HG03135 (cell line): ENCODE data around the gene TXLNA.
"Not testable (repeated sequence)": the region's sequence is repeated elsewhere in the genome, so short reads cannot be mapped to it uniquely, and the experiment has no call there.

ENCODE experiments used
- ATAC-seq: cut with Tn5 transposase; IDR thresholded peaks from one replicate; pipeline ENCODE4 v1.9.1; 2021; ENCODE audit warnings: mild to moderate bottlenecking, moderate library complexity; ENCODE audit not compliant: unreplicated experiment

TXLNA gene

DNA sequence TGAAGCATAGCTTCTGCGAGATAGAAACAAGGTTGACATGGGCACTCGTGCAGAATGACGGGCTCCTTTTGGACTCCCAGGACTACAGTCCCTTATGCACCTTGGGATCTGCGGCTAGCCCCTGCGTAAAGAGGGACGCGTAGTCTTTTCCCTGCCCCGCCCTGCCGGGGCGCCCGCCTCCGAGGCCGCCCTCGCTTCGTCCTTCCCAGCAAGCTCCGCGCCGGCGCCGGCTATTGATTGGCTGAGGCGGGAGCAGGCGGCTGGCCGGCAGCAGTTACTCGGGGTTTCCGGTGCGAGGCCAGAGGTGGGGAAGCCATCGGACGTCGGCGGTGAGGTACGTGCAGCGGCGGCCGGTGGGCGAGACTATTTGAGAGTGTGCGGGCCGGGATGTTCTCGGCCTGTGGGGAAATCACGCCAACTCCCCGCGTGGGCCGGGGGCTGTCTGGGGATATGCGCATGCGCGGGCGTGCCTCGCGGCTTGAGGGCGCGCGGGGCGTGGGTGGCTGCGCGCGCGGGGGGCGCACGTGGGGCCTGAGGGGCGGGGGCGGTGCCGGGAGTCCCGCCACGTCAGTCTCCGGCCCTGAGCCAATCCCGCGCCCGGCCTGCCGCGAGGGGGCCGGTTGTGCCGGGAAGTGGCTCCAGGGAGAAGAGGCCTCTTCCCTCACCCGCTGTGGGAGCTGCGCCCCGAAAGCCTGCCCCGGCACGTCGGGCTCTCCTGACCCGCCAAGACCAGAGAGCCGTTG lies at the start of gene TXLNA:
TSS of gene TXLNA (plus strand) at position 233 of the 743 bp plus-strand sequence. CDS start 671 bp downstream, outside the sequence.
- ATAC-seq: peak; percentile 72

- not testable (repeated sequence) for ATAC-seq
Measured at GRCh38 chr1:32133950-32134280, 45.6 kb upstream of the TXLNA start.

GRCh38 chr1:32137111-32137510 lies 42.4 kb upstream of the TXLNA start:
- no peak for ATAC-seq

GRCh38 chr1:32138965-32139364 lies 40.5 kb upstream of the TXLNA start:
- no peak for ATAC-seq

DNA sequence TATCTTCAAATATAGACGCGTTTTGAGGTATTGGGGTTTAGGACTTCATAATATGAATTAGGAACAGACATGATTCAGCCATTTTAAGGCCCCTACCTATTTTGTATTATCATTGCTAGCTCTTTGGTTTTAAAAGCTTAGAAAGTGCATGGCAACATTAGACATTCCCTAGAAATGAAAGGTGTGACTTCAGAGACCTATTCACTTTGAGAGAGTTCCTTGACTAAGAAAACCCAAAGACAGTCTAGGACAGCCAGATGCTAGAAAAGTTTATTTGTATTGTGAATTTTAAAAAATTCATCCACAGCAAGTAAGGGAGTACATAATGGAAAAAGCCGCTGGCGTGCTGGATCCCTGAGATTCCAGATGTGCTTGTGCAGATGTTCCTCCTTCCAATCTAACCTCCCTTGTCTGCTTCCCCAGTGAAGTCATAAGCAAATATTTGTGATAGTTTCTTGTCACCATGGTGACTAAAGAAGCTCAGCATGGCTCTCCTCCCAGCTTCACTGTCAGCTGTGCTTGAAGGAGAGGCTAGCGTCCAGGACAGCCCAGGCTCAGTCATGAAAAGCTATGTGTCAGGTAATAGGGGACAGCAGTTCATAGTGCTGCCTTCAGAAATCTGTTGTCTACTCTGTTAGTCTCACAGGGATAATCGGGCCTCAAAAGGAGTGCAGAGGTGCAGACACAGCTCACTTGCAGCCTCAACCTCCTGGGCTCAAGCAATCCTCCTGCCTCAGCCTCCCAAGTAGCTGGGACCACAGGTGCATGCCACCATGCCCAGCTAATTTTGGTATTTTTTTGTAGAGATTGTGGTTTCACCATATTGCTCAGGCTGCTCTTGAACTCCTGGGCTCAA lies 36.8 kb upstream of the TXLNA start:
- no peak for ATAC-seq

DNA sequence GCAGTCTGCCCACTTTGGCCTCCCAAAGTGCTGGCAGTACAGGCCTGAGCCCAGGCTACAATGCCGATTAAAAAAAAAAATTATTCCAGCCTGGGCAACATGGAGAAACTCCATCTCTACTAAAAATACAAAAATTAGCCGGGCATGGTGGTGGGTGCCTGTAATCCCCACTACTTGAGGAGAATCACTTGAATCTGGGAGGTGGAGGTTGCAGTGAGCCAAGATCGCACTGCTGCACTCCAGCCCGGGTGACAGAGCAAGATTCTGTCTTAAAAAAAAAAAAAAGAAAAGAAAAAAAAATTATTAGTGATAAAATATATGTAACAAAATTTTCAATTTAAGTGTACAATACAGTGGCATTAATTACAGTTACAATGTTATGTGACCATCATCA lies 36.2 kb upstream of the TXLNA start:
- not testable (repeated sequence) for ATAC-seq

- ATAC-seq: no peak
Measured at GRCh38 chr1:32144033-32144432, 35.4 kb upstream of the TXLNA start.

- ATAC-seq: not testable (repeated sequence)
Measured at GRCh38 chr1:32147799-32148198, 31.7 kb upstream of the TXLNA start.

- no peak for ATAC-seq
Measured at GRCh38 chr1:32150847-32151246, 28.6 kb upstream of the TXLNA start.

- ATAC-seq: no peak
Measured at GRCh38 chr1:32151319-32151787, 28.1 kb upstream of the TXLNA start.

DNA sequence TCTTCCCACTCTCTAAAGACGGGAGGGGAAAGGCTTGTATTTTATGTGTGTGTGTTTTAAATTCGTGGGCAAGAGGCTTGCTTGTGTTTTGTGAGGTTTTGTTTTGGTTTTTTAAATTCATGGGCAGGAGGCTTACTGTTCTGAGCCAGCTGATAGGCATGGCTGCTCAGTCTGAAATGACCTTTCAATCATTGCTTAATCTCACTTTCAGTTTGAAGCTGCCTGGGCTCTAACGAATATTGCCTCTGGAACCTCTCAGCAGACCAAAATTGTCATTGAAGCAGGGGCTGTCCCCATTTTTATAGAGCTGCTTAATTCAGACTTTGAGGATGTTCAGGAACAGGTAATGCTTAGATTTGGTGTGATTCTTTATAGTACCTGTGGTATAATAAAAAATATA lies 20.3 kb upstream of the TXLNA start:
- ATAC-seq: no peak

DNA sequence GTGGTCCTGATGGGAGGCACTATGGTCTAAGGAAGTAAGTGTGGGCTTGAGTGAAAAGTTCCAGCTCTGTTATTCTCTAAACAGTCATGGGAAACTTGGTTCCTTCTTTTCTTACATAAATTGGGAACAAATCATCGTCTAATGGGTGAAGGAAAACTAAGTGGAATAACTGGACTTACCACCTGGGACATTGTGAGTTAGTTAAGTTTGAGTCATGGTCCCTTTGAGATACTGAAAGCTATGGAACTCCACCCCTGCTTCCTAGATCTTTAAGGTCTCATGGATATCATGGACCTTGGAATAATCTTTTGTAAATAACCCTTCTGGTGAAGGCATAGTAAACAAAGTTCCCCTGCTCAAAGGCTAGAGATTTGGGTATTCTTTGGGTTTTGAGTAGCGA lies 16.1 kb upstream of the TXLNA start:
- ATAC-seq: no peak

DNA sequence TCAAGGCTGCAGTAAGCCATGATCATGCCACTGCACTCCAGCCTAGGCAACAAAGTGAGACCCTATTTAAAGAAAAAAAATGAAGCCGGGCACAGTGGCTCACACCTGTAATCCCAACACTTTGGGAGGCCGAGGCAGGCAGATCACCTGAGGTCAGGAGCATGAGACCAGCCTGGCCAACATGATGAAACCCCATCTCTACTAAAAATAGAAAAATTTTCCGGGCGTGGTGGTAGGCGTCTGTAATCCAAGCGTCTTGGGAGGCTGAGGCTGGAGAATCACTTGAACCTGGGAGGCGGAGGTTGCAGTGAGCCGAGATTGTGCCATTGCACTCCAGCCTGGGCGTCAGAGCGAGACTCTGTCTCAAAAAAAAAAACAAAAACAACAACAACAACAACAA lies 13.8 kb upstream of the TXLNA start:
- not testable (repeated sequence) for ATAC-seq

DNA sequence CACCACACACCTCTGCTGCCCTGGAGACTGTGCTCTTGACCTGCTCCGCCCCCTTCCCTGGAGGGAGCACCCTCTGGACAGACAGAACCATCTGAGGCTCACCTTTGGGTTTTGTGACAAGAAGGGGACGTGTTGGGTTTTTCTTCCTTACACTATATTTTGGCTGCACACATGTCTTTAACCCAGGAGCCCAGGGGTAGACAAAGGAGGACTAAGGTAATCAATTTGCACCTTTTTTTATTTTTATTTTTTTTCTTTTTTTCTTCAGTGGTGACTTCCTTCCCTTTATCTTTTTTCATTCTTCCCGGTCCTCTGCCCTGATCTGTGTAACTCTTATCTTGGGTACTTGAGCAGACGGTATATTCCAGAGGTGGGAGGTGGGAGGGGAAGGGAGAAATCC lies 8.5 kb upstream of the TXLNA start:
- ATAC-seq: no peak

DNA sequence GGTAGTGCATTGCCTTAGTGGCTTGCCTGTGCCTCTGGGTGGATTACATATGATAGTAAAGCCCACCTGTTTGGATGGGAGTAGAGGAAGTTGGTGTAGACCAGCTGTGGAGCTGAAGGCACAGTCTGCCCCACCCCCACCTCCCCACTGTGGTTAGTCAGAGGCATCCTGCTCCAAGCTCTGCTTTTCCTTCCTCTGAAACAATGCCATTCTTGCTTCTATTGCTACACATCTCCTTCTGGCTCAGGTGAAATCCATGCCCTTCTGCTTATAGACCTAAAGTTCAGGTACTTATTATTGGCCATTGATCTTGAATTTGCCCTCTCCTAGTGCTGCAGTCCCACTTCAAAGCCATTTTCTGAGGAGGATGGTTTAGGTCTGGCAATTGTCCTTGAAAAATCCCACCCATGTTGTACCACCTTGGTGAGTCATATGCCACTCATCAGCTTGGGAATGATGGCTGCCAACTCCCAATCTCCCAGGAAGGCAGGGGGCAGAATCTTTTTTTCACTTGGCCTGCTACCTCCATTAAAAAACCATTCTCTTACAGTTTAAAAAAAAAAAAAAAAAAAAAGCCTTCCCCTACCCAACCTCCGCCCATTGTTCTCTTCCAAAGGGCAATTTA lies 6.7 kb upstream of the TXLNA start:
- no peak for ATAC-seq

DNA sequence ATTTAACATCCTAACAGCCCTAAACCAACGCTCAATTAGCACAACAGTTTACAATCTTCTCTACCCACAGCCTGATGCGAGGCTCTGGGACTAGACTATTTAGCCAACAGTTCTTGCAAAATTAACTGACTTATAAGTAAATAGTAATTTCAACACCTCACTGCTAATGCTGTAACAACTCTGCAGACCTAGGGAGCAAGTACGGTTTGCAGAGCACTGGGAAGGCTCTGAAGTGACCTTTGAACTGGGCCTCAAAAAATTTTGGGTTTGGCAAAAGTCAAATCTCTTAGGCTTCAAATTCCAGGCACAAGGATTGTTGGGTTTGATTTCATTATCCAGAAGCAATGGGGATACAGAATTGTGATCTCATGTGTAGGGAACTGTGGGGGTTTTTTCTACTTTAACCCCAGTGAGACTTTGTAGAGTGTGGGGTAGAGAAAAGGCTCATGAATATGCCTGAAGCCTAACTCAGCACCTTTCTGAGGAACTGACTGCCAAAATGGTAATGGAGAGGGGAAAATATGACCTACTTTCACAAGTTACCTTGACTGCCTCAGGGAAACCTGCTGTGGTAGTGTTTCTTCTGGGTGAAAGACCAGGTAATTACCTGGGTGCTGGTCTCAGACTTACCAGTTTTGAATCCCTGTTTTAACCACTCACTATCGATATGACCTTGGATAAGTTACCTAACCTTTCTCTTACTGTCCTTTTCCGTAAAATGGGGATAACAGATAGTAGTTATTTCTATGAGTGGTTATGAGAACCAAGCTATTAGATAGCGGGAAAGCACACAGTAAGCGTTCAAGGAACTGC lies 889 bp upstream of the TXLNA start:
- ATAC-seq: no peak

DNA sequence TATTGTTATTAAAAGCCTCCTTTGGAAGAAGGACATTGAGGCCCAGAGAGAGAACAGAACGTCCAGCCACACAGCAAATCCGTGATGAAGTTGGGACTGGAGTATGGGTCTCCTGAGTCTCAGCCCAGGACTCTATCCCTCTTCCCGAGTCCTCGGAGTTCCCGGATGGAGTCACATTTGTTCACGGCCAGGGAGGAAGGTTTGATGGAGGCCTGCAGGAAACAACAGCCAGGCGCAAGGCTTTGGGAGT lies 357 bp upstream of the TXLNA start:
- ATAC-seq: peak; percentile 2

DNA sequence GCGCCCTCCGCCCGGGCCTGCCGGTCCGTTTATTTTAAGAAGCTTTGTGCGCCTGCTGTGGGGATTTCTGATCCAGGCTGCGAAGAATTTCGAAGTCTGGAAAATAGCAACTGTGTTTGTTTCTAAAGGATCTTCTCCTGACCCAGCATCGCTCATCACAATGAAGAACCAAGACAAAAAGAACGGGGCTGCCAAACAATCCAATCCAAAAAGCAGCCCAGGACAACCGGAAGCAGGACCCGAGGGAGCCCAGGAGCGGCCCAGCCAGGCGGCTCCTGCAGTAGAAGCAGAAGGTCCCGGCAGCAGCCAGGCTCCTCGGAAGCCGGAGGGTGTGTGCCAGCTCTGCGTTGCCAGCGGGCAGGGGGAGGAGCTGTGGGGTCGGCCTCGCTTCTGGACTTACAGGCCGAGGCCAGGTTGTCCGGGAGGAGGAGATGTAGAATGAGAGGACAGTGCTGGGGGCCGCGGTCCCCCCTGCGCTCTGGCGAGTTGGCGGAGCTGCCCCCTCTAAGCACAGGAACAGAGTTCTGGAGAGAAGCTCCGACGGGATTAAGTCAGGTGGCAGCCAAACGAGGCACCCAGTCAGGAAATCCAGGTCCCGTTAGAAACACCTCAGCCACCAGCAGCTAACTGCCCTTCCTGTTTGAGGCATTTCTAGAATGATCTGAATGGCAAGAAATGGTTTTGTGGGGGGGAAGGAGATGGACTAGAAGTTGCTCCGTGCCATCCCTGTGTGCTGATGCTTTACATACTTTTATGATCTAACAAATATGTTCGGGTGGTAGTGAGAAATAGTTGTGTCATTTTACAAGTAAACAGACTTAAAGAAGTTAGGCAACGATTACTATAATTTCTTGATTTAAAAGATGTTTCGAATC lies 948 bp downstream of the TXLNA start:
- ATAC-seq: no peak

- ATAC-seq: no peak
Measured at GRCh38 chr1:32181065-32181464, 1.6 kb downstream of the TXLNA start.

DNA sequence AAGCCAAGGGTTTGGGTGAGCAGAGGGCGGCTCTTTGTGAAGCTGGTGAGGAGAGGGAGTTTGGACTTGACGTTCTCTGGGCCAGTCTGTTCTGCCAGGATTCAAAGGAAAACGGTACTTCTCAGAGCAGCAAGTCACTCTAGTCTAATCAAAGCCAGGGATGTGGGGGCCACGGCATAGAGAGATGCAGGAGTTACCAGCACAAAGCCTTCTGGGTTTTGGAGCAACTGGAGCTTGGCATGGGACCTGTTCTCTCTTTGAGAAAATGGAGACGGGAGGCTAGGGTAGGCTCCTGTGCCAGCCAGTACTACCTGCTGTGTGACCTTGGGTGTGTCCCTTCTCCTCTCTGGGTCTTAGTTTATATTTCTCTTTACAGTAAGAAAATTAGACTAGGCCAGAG lies 2.1 kb downstream of the TXLNA start:
- no peak for ATAC-seq
